ENCODE measurements around the gene ADARB2. TPM values are rescaled to one million over a fixed set of nuclear protein-coding genes. Genes with fewer than 3 reads are reported as not detected.
"Not testable (repeated sequence)": the region's sequence is repeated elsewhere in the genome, so short reads cannot be mapped to it uniquely, and the experiment has no call there.

The ADARB2 gene
- total RNA-seq, 6 donors from 2014 or later = 0.69 to 5.2 (median 1.8) TPM

DNA sequence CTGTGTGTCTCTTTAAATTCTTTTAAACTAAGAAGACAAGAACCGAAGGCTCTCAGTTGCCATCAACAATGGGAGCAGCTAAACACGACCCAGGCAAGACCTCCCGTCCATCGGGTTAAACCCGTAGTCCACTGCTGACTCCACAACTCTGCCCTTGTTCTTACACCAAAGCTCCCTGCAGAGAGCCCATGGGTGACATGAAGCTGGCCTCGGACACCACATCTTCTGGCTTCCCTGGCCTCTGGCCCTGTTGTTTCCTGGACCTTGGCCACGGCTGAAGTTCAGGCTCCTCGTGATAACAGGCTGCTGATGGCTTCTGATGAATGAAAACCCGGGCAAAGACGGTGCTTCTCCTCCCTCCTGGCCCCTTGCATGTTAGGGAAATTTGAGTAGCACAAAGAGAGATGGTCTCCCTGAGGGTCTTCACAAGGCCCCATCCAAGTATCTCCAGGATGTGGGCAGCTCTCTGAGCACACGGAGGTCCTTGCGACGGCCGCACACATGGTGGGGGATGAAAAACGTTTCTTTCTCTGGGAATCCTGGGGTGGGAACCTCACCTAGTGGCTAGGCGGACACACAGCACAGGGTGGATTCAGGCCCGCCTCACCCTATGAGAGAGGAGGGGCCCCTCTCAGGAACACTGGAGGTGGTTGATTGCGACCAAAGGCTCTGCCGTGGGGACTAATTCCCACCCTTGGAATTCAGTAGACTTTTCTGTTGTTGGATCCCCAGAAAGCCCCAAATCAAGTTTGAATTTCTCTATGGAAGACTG lies 271.1 kb downstream of the ADARB2 start:
- Histone ChIP-seq H3K9me3 (no peaks in the 10 kb centered on the region), H3K36me3 (no peaks in the 10 kb centered on the region), H3K27me3 (no peaks in the 10 kb centered on the region), H3K27ac (no peak overlapping the region), H3K4me3 (no peak overlapping the region), H3K4me1 (no peaks in the 10 kb centered on the region)
- TF ChIP-seq POLR2A (IDR thresholded peaks at IDR 0.05) (no peak), POLR2AphosphoS5 (IDR thresholded peaks at IDR 0.05) (no peak), EP300 (IDR thresholded peaks at IDR 0.05) (no peak)
- TF ChIP-seq, protein P1, sequence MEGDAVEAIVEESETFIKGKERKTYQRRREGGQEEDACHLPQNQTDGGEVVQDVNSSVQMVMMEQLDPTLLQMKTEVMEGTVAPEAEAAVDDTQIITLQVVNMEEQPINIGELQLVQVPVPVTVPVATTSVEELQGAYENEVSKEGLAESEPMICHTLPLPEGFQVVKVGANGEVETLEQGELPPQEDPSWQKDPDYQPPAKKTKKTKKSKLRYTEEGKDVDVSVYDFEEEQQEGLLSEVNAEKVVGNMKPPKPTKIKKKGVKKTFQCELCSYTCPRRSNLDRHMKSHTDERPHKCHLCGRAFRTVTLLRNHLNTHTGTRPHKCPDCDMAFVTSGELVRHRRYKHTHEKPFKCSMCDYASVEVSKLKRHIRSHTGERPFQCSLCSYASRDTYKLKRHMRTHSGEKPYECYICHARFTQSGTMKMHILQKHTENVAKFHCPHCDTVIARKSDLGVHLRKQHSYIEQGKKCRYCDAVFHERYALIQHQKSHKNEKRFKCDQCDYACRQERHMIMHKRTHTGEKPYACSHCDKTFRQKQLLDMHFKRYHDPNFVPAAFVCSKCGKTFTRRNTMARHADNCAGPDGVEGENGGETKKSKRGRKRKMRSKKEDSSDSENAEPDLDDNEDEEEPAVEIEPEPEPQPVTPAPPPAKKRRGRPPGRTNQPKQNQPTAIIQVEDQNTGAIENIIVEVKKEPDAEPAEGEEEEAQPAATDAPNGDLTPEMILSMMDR (IDR thresholded peaks at IDR 0.05) = no peak
- ATAC-seq (ENCODE audit: low FRiP score in 2 of 2) (peak in 1 of 2 donors; percentile 46), DNase-seq (no peak)
- 59 to 71% methylated on average over 12 to 19 of the region's 19 CpGs for WGBS, 2 donors

DNA sequence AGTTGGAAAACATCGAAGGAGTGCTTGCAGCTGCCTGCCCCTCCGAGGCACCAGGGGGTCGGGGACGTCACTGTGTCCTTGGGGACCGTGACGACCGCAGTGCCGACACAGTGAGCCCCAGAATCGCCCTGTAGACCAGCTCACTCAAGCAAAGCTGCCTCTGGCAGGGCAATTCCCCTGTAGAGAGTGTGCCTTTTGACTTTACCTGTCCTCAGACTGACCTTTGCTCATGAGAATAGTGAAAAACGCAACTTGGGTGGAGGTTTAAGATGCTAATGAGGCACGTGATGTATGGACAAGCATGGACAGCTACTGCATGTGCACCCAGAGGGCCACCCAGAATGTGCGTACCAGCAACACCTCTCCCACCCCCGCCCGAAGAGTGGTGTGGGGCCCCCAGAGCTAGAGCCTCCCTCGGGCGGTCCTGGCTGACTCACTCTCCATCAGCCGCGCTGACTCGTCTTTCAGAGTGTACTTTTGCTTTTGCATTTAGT lies 271.9 kb downstream of the ADARB2 start:
- Histone ChIP-seq H3K4me3 (no peak overlapping the region), H3K9me3 (no peaks in the 10 kb centered on the region), H3K4me1 (no peaks in the 10 kb centered on the region), H3K27me3 (no peaks in the 10 kb centered on the region), H3K27ac (no peak overlapping the region), H3K36me3 (no peaks in the 10 kb centered on the region)
- DNase-seq (no peak), ATAC-seq (ENCODE audit: low FRiP score in 2 of 2) (peak; percentile 9 to 33)
- 73 to 76% methylated on average over 19 of the region's 19 CpGs for WGBS, 2 donors
- TF ChIP-seq EP300 (IDR thresholded peaks at IDR 0.05) (no peak), POLR2AphosphoS5 (IDR thresholded peaks at IDR 0.05) (no peak), POLR2A (IDR thresholded peaks at IDR 0.05) (no peak)
- TF ChIP-seq, protein P1 (IDR thresholded peaks at IDR 0.05) = no peak

DNA sequence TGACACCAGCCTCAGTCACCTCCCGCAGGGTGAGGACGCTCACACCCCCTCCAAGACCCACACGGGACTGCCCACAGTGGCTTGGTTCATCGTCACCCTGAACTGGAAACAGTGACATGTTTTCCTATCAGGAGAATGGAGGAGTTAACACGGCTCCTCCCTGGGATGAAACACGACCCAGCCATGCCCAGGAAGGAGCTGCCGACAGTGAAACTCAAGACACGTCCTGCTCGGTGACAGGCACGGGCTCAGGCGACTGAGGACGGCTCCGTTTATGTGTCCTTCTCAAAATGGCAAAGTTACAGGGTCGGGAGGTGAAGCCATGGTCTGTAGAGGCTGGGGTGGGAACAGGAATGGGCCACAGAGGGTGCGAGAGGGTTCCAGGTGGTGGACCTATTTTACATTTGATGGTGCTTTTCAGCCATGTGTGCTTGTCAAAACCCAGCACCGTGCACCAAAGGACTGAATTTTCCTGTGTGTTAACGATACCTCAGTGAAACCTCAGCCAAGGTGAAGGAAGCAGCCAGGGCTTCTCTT lies 272.4 kb downstream of the ADARB2 start:
- WGBS, 2 donors = 48 to 62% methylated on average over 17 of the region's 17 CpGs
- Histone ChIP-seq H3K27me3 (no peaks in the 10 kb centered on the region), H3K4me1 (no peaks in the 10 kb centered on the region), H3K27ac (no peak overlapping the region), H3K36me3 (no peaks in the 10 kb centered on the region), H3K9me3 (no peaks in the 10 kb centered on the region), H3K4me3 (no peak overlapping the region)
- ATAC-seq (ENCODE audit: low FRiP score in 2 of 2) = peak in 1 of 2 donors; percentile 7
- TF ChIP-seq, protein P1 (IDR thresholded peaks at IDR 0.05) = no peak
- TF ChIP-seq EP300 (IDR thresholded peaks at IDR 0.05) (no peak), POLR2A (IDR thresholded peaks at IDR 0.05) (no peak), POLR2AphosphoS5 (IDR thresholded peaks at IDR 0.05) (no peak)
- no peak for DNase-seq

DNA sequence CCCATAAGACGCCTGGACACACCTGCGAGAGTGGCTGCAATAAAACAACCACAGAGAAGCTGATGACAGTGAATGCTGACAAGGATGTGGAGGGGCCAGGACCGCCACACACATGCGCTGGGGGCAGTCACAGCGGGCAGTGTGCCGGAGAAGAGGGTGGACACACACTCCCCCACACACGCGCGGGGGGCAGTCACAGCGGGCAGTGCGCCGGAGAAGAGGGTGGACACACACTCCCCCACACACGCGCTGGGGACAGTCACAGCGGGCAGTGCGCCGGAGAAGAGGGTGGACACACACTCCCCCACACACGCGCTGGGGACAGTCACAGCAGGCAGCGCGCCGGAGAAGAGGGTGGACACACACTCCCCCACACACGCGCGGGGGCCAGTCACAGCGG lies 273.4 kb downstream of the ADARB2 start:
- DNase-seq, H3K27ac ChIP-seq: not testable (repeated sequence)

DNA sequence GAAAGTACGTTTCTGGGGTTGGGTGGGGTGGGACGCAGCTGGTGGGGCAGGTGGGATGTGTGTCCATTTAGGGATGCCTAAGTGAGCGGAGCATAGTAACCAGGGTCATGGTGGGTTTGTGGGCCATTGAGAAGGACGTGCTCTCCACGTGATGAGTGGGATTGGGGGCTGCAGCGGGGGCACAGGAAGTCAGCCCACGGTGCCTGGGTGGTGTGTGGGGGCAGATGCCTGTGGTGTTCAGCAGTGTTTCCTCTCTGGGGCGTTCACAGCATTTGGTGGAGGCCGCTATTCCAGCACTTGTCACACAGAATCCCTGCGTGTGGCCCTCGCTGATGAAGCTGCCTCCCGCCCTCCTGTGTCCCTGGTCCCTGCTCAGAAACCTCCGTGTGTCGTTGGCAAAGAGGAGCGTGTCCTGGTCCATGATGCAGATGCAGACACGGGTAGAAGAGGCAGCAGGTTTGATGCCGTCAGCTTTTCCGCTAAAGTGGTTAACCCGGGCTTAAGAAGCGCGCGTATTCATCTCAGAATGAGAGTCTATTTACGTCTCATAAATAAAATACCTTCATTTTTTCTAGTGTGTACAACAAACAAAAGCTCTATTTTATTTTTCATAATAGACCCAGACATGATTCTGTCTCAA lies 274.2 kb downstream of the ADARB2 start:
- no peaks in the 10 kb centered on the region for H3K9me3 ChIP-seq
- no peaks in the 10 kb centered on the region for H3K4me1 ChIP-seq
- no peak overlapping the region for H3K4me3 ChIP-seq
- no peak overlapping the region for H3K27ac ChIP-seq
- ATAC-seq (ENCODE audit: low FRiP score in 2 of 2) = no peak
- no peak for DNase-seq
- WGBS, 2 donors = 80 to 81% methylated on average over 23 of the region's 23 CpGs
- no peaks in the 10 kb centered on the region for H3K36me3 ChIP-seq
- TF ChIP-seq EP300 (IDR thresholded peaks at IDR 0.05) (no peak), POLR2A (IDR thresholded peaks at IDR 0.05) (no peak)
- TF ChIP-seq, protein P1 (IDR thresholded peaks at IDR 0.05) = no peak
- H3K27me3 ChIP-seq = no peaks in the 10 kb centered on the region

More for the DNA sequence above, 273.4 kb downstream of the ADARB2 start:
- H3K4me1 ChIP-seq; H3K9me3 ChIP-seq; H3K36me3 ChIP-seq; H3K27me3 ChIP-seq; H3K4me3 ChIP-seq; ATAC-seq (ENCODE audit: low FRiP score in 2 of 2): not testable (repeated sequence)
- WGBS, 2 donors = 83% methylated on average over 15 to 16 of the region's 26 CpGs
